Gastroesophageal sphincter (tissue), 4 donors: ENCODE data around the gene CDH22. TPM values are rescaled to one million over a fixed set of nuclear protein-coding genes. Genes with fewer than 3 reads are reported as not detected.

Experiments used
- ATAC-seq: fragments of 150-250 bp; one replicate; pipeline ENCODE4 v1.9.1; 2016; ENCODE audit warnings: mild to moderate bottlenecking, moderate library complexity
- H3K27ac ChIP-seq, 4 donors: fragments of 200-600 bp; sonication (generic) in 3 of 4; 1 replicate in 3 of 4; 2 replicates in 1 of 4; pipeline ENCODE4 v1.5.1; 2016 to 2019
- H3K27me3 ChIP-seq: fragments of 200-600 bp; sonication (generic); one replicate; pipeline ENCODE4 v1.5.1; 2019
- H3K36me3 ChIP-seq, 2 donors: fragments of 200-600 bp; sonication (generic); one replicate each; pipeline ENCODE4 v1.5.1; 2019; ENCODE audit warnings: control low read depth in 1 of 2
- H3K4me1 ChIP-seq, 3 donors: fragments of 200-600 bp; sonication (generic); 1 replicate in 2 of 3; 2 replicates in 1 of 3; pipeline ENCODE4 v1.5.1; 2016 to 2019; ENCODE audit warnings: control low read depth in 2 of 3
- H3K4me3 ChIP-seq, 2 donors: fragments of 200-600 bp; sonication (generic); one replicate each; pipeline ENCODE4 v1.5.1; 2019; ENCODE audit warnings: mild to moderate bottlenecking in 1 of 2, moderate library complexity in 1 of 2
- H3K9me3 ChIP-seq, 3 donors: fragments of 200-600 bp; sonication (generic); one replicate each; pipeline ENCODE4 v1.5.1; 2017 to 2019; ENCODE audit warnings: control low read depth in 2 of 3
- CTCF ChIP-seq, 4 experiments: fragments of 200-600 bp in 2 of 4; fragments of 450-650 bp in 2 of 4; sonication (generic) in 1 of 4; IDR thresholded peaks; one replicate each; pipeline ENCODE4 v1.5.1; 2017 to 2019; ENCODE audit warnings: antibody characterized with exemption in 4 of 4, mild to moderate bottlenecking in 2 of 4, moderate library complexity in 2 of 4
- EP300 ChIP-seq: sonication (generic); formaldehyde crosslinking; IDR thresholded peaks from one replicate; pipeline ENCODE4 v1.6.1; 2017; ENCODE audit warnings: antibody characterized with exemption, mild to moderate bottlenecking
- POLR2A ChIP-seq, 2 donors: fragments of 450-650 bp; IDR thresholded peaks; one replicate each; pipeline ENCODE4 v1.6.1; 2017; ENCODE audit warnings: antibody characterized with exemption in 2 of 2, mild to moderate bottlenecking in 2 of 2, moderate library complexity in 1 of 2
- POLR2AphosphoS5 ChIP-seq: sonication (generic); formaldehyde crosslinking; IDR thresholded peaks from one replicate; pipeline ENCODE4 v1.6.1; 2017; ENCODE audit warnings: antibody characterized with exemption
- WGBS, 2 donors: methylation state at CpG; one replicate each; pipeline ENCODE4 v1.1.5; 2018; ENCODE audit warnings: low coverage in 1 of 2; 5-methylcytosine and 5-hydroxymethylcytosine counted together
- total RNA-seq, 4 donors: library from RNA; depleted of rRNA; stranded (reverse); fragments of >200 nt; gene quantifications; one replicate each; pipeline ENCODE4 v1.1.0, GENCODE V29; 2016

The CDH22 gene
- total RNA-seq, 4 donors from 2014 or later = 0.15 TPM; not detected in 3

DNA sequence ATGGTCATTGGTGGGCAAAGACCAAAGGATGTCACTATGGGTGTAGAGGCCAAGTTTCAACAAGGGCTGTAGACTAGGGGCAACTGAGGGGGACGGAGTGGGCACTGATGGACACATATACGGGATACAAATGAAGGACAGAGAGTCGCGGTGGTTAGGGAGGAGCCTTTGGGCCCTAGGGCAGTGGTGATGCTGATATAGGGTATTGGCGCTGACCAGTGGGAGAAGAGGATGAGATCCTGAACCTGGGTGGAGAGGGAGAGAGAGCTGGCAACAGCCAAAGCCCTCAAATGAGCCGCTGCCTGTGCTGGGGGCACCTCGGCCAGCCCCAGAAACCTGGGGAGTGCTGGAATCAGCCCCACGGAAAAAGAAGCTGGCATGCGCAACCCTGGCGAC is 1.6 kb downstream of the CDH22 start:
- ATAC-seq = no peak
- Histone ChIP-seq H3K27me3 (peaks cover 100% of the 10 kb centered on the region), H3K4me3 (no peak overlapping the region), H3K9me3 (no peaks in the 10 kb centered on the region), H3K27ac (no peak overlapping the region), H3K4me1 (peaks cover 0 to 24% (median 13%) of the 10 kb centered on the region in 3 donors), H3K36me3 (no peaks in the 10 kb centered on the region)
- WGBS, 2 donors = 24 to 26% methylated on average over 4 to 8 of the region's 10 CpGs
- TF ChIP-seq EP300 (no peak), POLR2AphosphoS5 (no peak), CTCF (IDR thresholded peaks at IDR 0.05) (no peak), POLR2A (IDR thresholded peaks at IDR 0.05) (no peak)

GRCh38 chr20:46305973-46306360 is 2.3 kb downstream of the CDH22 start:
- Histone ChIP-seq H3K4me3 (no peak overlapping the region), H3K27me3 (peaks cover 100% of the 10 kb centered on the region), H3K36me3 (no peaks in the 10 kb centered on the region), H3K4me1 (peaks cover 0 to 24% (median 13%) of the 10 kb centered on the region in 3 donors), H3K27ac (no peak overlapping the region), H3K9me3 (no peaks in the 10 kb centered on the region)
- 40% methylated on average over 1 of the region's 9 CpGs; no CpG with 5 or more reads in 1 of the 2 donors for WGBS, 2 donors
- TF ChIP-seq POLR2AphosphoS5 = no peak
- TF ChIP-seq CTCF (IDR thresholded peaks at IDR 0.05) = no peak
- TF ChIP-seq EP300 = no peak
- no peak for TF ChIP-seq POLR2A (IDR thresholded peaks at IDR 0.05)
- ATAC-seq = no peak

- Histone ChIP-seq H3K36me3 (no peaks in the 10 kb centered on the region), H3K4me3 (no peak overlapping the region), H3K9me3 (no peaks in the 10 kb centered on the region), H3K4me1 (peaks cover 0 to 24% (median 13%) of the 10 kb centered on the region in 3 donors), H3K27me3 (peaks cover 100% of the 10 kb centered on the region), H3K27ac (no peak overlapping the region)
- ATAC-seq = no peak
- TF ChIP-seq POLR2AphosphoS5 (no peak), CTCF (IDR thresholded peaks at IDR 0.05) (no peak), POLR2A (IDR thresholded peaks at IDR 0.05) (no peak), EP300 (no peak)
- 27 to 59% methylated on average over 3 to 8 of the region's 12 CpGs for WGBS, 2 donors
Measured at GRCh38 chr20:46305331-46305972, 2.8 kb downstream of the CDH22 start.

DNA sequence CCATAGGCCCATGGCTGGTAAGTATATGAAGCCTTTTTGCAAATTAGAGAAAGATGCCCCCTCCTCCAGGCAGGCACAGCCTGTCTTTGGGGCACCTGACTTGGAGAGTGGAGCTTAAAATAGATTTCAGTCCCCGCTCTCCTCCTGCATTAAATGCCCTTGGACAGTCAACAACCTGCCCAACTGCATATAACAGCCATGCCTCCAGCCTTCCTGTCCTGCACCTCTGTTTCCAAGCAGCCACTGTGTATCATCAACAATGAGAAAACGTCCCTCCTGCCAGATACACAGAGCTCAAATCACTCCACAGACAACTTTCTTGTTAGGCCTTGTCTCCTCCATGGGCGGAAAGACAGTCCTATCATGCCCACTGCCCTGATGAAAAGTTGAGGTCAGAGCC is 3.4 kb downstream of the CDH22 start:
- peaks cover 100% of the 10 kb centered on the region for H3K27me3 ChIP-seq
- TF ChIP-seq CTCF (IDR thresholded peaks at IDR 0.05) (no peak), EP300 (no peak)
- no peak overlapping the region for H3K27ac ChIP-seq
- WGBS, 2 donors = 67% methylated on average over 3 of the region's 3 CpGs; no CpG with 5 or more reads in 1 of the 2 donors
- ATAC-seq = no peak
- H3K36me3 ChIP-seq = no peaks in the 10 kb centered on the region
- no peaks in the 10 kb centered on the region for H3K9me3 ChIP-seq
- H3K4me1 ChIP-seq = peaks cover 0 to 24% (median 13%) of the 10 kb centered on the region in 3 donors
- H3K4me3 ChIP-seq = no peak overlapping the region

- Histone ChIP-seq H3K9me3 (no peaks in the 10 kb centered on the region), H3K27ac (no peak overlapping the region), H3K36me3 (no peaks in the 10 kb centered on the region), H3K4me3 (no peak overlapping the region), H3K27me3 (peaks cover 100% of the 10 kb centered on the region), H3K4me1 (peaks cover 0 to 24% (median 13%) of the 10 kb centered on the region in 3 donors)
- no peak for TF ChIP-seq EP300
- WGBS, 2 donors = 53 to 90% methylated on average over 3 to 4 of the region's 4 CpGs
- ATAC-seq = no peak
Measured at GRCh38 chr20:46304361-46304760, 3.9 kb downstream of the CDH22 start.
